ENCODE data around the gene OR8I2. TPM values are rescaled to one million over a fixed set of nuclear protein-coding genes. Genes with fewer than 3 reads are reported as not detected.
"Not testable (repeated sequence)": the region's sequence is repeated elsewhere in the genome, so short reads cannot be mapped to it uniquely, and the experiment has no call there.

OR8I2 gene
- not detected for total RNA-seq

DNA sequence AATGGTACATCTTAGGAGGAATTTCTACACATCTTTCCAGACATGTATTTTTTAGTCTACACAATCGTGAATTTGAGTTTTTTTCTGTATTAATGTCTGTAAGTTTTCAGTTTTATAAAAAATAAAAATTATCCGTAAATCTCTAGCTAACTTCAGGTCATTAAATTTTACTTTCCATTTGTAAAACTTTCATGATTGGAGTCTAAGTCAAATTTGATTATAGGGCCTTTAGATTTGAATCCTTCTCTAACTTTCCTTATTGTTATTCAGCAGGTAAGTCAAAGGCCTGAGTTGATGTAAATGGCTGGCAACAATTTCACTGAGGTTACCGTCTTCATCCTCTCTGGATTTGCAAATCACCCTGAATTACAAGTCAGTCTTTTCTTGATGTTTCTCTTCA lies at the start of gene OR8I2:
Gene OR8I2 (plus strand): TSS at position 301 of the 400 bp plus-strand sequence. CDS start 0 bp downstream, at position 301.
- no peaks in the 10 kb centered on the region for H3K9me3 ChIP-seq
- intact Hi-C loops (cut with DNase I; ENCODE audit: low total_unique reads), result no loop called here
- no peaks in the 10 kb centered on the region for H3K4me1 ChIP-seq
- no peak for DNase-seq (ENCODE audit: low spot score in 2 of 2)
- H3K4me3 ChIP-seq, result no peak within 1 kb of the TSS
- TF ChIP-seq POLR2A (IDR thresholded peaks at IDR 0.05) (no peak), POLR2AphosphoS5 (IDR thresholded peaks at IDR 0.05) (no peak)
- TF ChIP-seq, protein P1, sequence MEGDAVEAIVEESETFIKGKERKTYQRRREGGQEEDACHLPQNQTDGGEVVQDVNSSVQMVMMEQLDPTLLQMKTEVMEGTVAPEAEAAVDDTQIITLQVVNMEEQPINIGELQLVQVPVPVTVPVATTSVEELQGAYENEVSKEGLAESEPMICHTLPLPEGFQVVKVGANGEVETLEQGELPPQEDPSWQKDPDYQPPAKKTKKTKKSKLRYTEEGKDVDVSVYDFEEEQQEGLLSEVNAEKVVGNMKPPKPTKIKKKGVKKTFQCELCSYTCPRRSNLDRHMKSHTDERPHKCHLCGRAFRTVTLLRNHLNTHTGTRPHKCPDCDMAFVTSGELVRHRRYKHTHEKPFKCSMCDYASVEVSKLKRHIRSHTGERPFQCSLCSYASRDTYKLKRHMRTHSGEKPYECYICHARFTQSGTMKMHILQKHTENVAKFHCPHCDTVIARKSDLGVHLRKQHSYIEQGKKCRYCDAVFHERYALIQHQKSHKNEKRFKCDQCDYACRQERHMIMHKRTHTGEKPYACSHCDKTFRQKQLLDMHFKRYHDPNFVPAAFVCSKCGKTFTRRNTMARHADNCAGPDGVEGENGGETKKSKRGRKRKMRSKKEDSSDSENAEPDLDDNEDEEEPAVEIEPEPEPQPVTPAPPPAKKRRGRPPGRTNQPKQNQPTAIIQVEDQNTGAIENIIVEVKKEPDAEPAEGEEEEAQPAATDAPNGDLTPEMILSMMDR (IDR thresholded peaks at IDR 0.05), result no peak
- H3K27me3 ChIP-seq, result no peaks in the 10 kb centered on the region
- peaks cover 3% of the 10 kb centered on the region for H3K36me3 ChIP-seq
- no peak within 1 kb of the TSS for H3K27ac ChIP-seq

DNA sequence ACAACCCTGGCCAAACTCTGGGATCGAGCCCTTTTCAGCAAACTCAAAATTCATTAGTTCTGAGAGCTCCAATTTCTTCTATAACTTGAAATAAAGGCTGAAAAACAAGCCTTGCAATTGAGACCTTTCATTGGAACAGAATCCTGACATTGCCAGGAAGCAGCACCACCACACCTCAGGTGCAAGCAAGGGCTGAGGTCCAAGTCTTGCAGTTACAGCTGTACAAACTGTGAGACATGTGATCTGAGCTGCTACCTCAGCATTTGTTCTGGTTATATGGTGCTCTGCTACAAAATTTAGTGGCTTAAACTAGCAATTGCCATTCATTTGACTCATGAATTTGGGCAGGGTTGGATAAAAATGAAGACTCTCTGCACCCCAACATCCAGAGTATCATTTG lies 47.6 kb upstream of the OR8I2 start:
- H3K27ac ChIP-seq, result no peak overlapping the region
- no peak overlapping the region for H3K4me3 ChIP-seq
- TF ChIP-seq POLR2AphosphoS5 (IDR thresholded peaks at IDR 0.05) (no peak), POLR2A (IDR thresholded peaks at IDR 0.05) (no peak)
- TF ChIP-seq, protein P1 (IDR thresholded peaks at IDR 0.05), result no peak
- peaks cover 4% of the 10 kb centered on the region for H3K36me3 ChIP-seq
- no peaks in the 10 kb centered on the region for H3K9me3 ChIP-seq
- no peaks in the 10 kb centered on the region for H3K4me1 ChIP-seq
- intact Hi-C loops (cut with DNase I; ENCODE audit: low total_unique reads), result no loop called here
- H3K27me3 ChIP-seq, result no peaks in the 10 kb centered on the region
- DNase-seq (ENCODE audit: low spot score in 2 of 2), result no peak

DNA sequence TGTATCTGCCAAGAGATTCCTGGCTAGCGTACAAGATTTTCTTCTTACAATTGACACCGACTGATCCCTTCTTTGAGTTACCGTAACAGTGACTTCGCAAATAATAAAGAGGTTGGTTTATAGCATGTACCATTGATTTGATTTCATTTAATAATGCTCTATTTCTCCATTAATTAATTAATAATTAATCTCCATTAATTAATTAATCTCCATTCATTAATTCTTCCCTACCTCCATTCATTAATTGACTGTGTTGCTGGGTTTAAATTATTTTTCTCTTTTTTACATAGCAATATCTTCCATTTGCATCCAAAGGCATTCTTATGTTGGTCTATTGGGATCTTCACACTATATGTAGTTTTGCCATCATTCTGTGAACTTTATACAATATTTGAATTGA lies 44.6 kb upstream of the OR8I2 start:
- Histone ChIP-seq H3K4me3 (no peak overlapping the region), H3K27ac (no peak overlapping the region), H3K36me3 (peaks cover 4% of the 10 kb centered on the region), H3K9me3 (no peaks in the 10 kb centered on the region), H3K27me3 (no peaks in the 10 kb centered on the region), H3K4me1 (no peaks in the 10 kb centered on the region)
- TF ChIP-seq, protein P1 (IDR thresholded peaks at IDR 0.05), result no peak
- TF ChIP-seq POLR2A (IDR thresholded peaks at IDR 0.05), result no peak
- TF ChIP-seq POLR2AphosphoS5 (IDR thresholded peaks at IDR 0.05), result no peak
- intact Hi-C loops (cut with DNase I; ENCODE audit: low total_unique reads), result no loop called here
- DNase-seq (ENCODE audit: low spot score in 2 of 2), result no peak

DNA sequence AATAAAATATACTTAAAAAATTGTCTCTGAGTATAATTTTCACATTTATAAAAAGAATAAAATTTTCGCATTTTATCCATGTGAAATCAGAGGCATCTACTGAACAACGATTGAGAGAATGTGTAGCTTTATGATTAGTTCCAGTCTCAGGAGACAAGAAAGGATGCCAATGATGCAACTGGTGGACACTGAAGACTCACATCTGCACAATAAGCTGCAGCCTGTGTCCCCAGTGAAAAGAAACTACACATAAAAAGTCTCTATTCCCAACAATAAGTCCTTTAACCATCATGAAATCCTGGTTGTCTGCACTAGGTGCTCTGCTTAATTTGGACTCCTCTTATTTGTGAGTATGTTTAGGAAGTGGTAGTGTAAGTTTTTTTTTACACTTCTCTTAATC lies 43.6 kb upstream of the OR8I2 start:
- intact Hi-C loops (cut with DNase I; ENCODE audit: low total_unique reads), result no loop called here
- TF ChIP-seq POLR2AphosphoS5 (IDR thresholded peaks at IDR 0.05) (no peak), POLR2A (IDR thresholded peaks at IDR 0.05) (no peak)
- TF ChIP-seq, protein P1 (IDR thresholded peaks at IDR 0.05), result no peak
- Histone ChIP-seq H3K4me3 (no peak overlapping the region), H3K36me3 (peaks cover 4% of the 10 kb centered on the region), H3K27ac (no peak overlapping the region), H3K9me3 (no peaks in the 10 kb centered on the region), H3K27me3 (no peaks in the 10 kb centered on the region), H3K4me1 (no peaks in the 10 kb centered on the region)
- DNase-seq (ENCODE audit: low spot score in 2 of 2), result no peak

DNA sequence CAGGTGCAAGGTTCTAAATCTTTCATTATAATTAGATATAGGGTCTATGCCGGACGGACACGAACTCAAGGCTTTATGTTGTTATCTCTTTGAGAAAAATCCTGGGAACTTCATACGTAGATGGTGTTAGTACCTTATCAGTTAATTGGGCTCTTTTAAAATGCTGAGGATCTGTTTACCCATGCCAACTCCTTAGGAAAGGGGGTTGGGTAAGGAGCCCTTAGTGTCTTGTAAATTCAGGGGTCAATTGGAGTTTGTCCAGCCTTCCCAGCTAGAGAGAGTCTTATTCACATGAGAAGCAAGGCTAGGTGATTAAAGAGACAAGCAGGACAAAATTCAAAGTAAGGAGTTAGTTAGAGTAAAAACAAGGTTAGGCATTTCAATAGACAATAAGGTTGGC lies 36.7 kb upstream of the OR8I2 start:
- H3K36me3 ChIP-seq; H3K27ac ChIP-seq; H3K27me3 ChIP-seq; DNase-seq (ENCODE audit: low spot score in 2 of 2); H3K4me1 ChIP-seq; H3K4me3 ChIP-seq; intact Hi-C loops (cut with DNase I; ENCODE audit: low total_unique reads); H3K9me3 ChIP-seq: not testable (repeated sequence)

DNA sequence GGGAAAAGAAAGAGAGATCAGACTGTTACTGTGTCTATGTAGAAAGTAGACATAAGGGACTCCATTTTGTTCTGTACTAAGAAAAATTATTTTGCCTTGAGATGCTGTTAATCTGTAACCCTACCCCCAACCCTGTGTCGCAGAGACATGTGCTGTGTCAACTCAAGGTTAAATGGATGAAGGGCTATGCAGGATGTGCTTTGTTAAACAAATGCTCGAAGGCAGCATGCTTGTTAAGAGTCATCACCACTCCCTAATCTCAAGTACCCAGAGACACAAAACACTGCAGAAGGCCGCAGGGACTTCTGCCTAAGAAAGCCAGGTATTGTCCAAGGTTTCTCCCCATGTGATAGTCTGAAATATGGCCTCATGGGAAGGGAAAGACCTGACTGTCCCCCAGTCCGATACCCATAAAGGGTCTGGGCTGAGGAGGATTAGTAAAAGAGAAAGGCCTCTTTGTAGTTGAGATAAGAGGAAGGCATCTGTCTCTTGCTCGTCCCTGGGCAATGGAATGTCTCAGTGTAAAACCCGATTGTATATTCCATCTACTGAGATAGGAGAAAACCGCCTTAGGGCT lies 35.4 kb upstream of the OR8I2 start:
- intact Hi-C loops (cut with DNase I; ENCODE audit: low total_unique reads); H3K27ac ChIP-seq; H3K36me3 ChIP-seq; DNase-seq (ENCODE audit: low spot score in 2 of 2); H3K4me1 ChIP-seq; H3K27me3 ChIP-seq; H3K4me3 ChIP-seq; H3K9me3 ChIP-seq: not testable (repeated sequence)

DNA sequence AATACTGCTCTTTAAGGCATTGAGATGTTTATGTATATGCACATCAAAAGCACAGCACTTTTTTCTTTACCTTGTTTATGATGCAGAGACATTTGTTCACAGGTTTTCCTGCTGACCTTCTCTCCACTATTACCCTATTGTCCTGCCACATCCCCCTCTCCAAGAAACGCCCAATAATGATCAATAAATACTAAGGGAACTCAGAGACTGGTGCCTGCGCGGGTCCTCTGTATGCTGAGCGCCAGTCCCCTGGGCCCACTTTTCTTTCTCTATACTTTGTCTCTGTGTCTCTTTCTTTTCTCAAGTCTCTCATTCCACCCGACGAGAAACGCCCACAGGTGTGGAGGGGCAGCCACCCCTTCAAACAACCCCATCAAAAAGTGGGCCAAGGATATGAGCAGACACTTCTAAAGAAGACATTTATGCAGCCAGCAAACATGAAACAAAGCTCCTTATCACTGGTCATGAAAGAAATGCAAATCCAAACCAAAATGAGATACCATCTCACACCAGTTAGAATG lies 34.8 kb upstream of the OR8I2 start:
- intact Hi-C loops (cut with DNase I; ENCODE audit: low total_unique reads); H3K4me1 ChIP-seq; H3K27ac ChIP-seq; H3K27me3 ChIP-seq; DNase-seq (ENCODE audit: low spot score in 2 of 2); H3K36me3 ChIP-seq; H3K4me3 ChIP-seq; H3K9me3 ChIP-seq: not testable (repeated sequence)

Data from breast epithelium (tissue), 4 donors.